Neural cell (in vitro differentiated cells): ENCODE data around the gene FOXQ1. TPM values are rescaled to one million over a fixed set of nuclear protein-coding genes. Genes with fewer than 3 reads are reported as not detected.

Experiments
- H2AFZ ChIP-seq: fragments of 200-600, 300-800 bp; sonication (generic), shearing (Covaris generic); 2 replicates; pipeline ENCODE4 v1.6.0; 2014; ENCODE audit warnings: low read depth, mild to moderate bottlenecking, antibody characterized with exemption, low read length, moderate library complexity
- H3F3A ChIP-seq: fragments of 200-600 bp; shearing (Covaris generic); 2 replicates; pipeline ENCODE4 v1.6.1; 2016; ENCODE audit warnings: mild to moderate bottlenecking, moderate library complexity, mixed read lengths, antibody characterized with exemption, low read length; ENCODE audit not compliant: insufficient read depth, poor library complexity, severe bottlenecking
- H3K27ac ChIP-seq: fragments of 200-600, 300-800 bp; sonication (generic), shearing (Covaris generic); 2 replicates; pipeline ENCODE4 v1.5.1; 2014; ENCODE audit warnings: mild to moderate bottlenecking, low read length, moderate library complexity
- H3K27me3 ChIP-seq: fragments of 300-800, 200-600 bp; sonication (generic), shearing (Covaris generic); 2 replicates; pipeline ENCODE4 v1.6.0; 2014; ENCODE audit warnings: mild to moderate bottlenecking, low read depth, low read length, moderate library complexity; ENCODE audit not compliant: insufficient read depth
- H3K36me3 ChIP-seq: fragments of 300-800, 200-600 bp; sonication (generic), shearing (Covaris generic); 2 replicates; pipeline ENCODE4 v1.5.1; 2014; ENCODE audit warnings: mild to moderate bottlenecking, antibody characterized with exemption, low read length, moderate library complexity; ENCODE audit not compliant: insufficient read depth
- H3K4me2 ChIP-seq: fragments of 300-800, 200-600 bp; sonication (generic), shearing (Covaris generic); 2 replicates; pipeline ENCODE4 v1.6.0; 2014; ENCODE audit warnings: mild to moderate bottlenecking, low read length
- H3K4me3 ChIP-seq: fragments of 300-800, 200-600 bp; sonication (generic), shearing (Covaris generic); 2 replicates; pipeline ENCODE4 v1.5.1; 2014; ENCODE audit warnings: mild to moderate bottlenecking, low read length, moderate library complexity
- H3K79me2 ChIP-seq: fragments of 200-600 bp; shearing (Covaris generic); replicated peaks from 2 replicates; pipeline ENCODE4 v1.6.0; 2014; ENCODE audit warnings: mild to moderate bottlenecking, low read length, moderate library complexity; ENCODE audit not compliant: insufficient read depth
- H3K9ac ChIP-seq: fragments of 300-800, 200-600 bp; sonication (generic), shearing (Covaris generic); 2 replicates; pipeline ENCODE4 v1.6.1; 2016; ENCODE audit warnings: mild to moderate bottlenecking, low read length, mixed read lengths
- H3K9me2 ChIP-seq: fragments of 200-600 bp; shearing (Covaris generic); 2 replicates; pipeline ENCODE4 v1.6.1; 2016; ENCODE audit warnings: mild to moderate bottlenecking, low read length, mixed read lengths; ENCODE audit not compliant: insufficient read depth
- H3K9me3 ChIP-seq: fragments of 200-600, 300-800 bp; sonication (generic), shearing (Covaris generic); 2 replicates; pipeline ENCODE4 v1.6.1; 2016; ENCODE audit warnings: mild to moderate bottlenecking, mixed run types, low read length, moderate library complexity, mixed read lengths
- H4K20me1 ChIP-seq: fragments of 200-600 bp; shearing (Covaris generic); 2 replicates; pipeline ENCODE4 v1.6.1; 2016; ENCODE audit warnings: mild to moderate bottlenecking, mixed run types; ENCODE audit not compliant: insufficient read depth
- CTCF ChIP-seq: fragments of 450-650 bp; IDR thresholded peaks from 2 replicates; pipeline ENCODE4 v1.5.1; 2014; ENCODE audit warnings: antibody characterized with exemption, mild to moderate bottlenecking, moderate library complexity; ENCODE audit not compliant: poor library complexity, severe bottlenecking
- EP300 ChIP-seq: fragments of 450-650 bp; conservative IDR thresholded peaks from 2 replicates; pipeline ENCODE4 v1.6.1; 2014; ENCODE audit warnings: antibody characterized with exemption, mild to moderate bottlenecking, moderate library complexity; ENCODE audit not compliant: poor library complexity, severe bottlenecking
- EZH2 ChIP-seq: fragments of 200-600, 300-800 bp; shearing (Covaris generic), sonication (generic); IDR thresholded peaks from 2 replicates; pipeline ENCODE4 v1.6.1; 2014; ENCODE audit warnings: antibody characterized with exemption, low read length, borderline replicate concordance, mild to moderate bottlenecking; ENCODE audit not compliant: insufficient read depth, poor library complexity, severe bottlenecking
- MXI1 ChIP-seq: fragments of 450-650 bp; conservative IDR thresholded peaks from 2 replicates; pipeline ENCODE4 v1.6.1; 2014; ENCODE audit warnings: antibody characterized with exemption, mild to moderate bottlenecking; ENCODE audit not compliant: poor library complexity, severe bottlenecking
- POLR2AphosphoS5 ChIP-seq: IDR thresholded peaks from 2 replicates; pipeline ENCODE4 v1.6.1; 2012
- RAD21 ChIP-seq: fragments of 450-650 bp; conservative IDR thresholded peaks from 2 replicates; pipeline ENCODE4 v1.6.1; 2014; ENCODE audit warnings: antibody characterized with exemption, mild to moderate bottlenecking, moderate library complexity
- REST ChIP-seq: IDR thresholded peaks from 2 replicates; pipeline ENCODE4 v1.6.1; 2012; ENCODE audit warnings: borderline replicate concordance
- SMC3 ChIP-seq: fragments of 450-650 bp; conservative IDR thresholded peaks from 2 replicates; pipeline ENCODE4 v1.6.1; 2014; ENCODE audit warnings: antibody characterized with exemption, mild to moderate bottlenecking, moderate library complexity; ENCODE audit not compliant: poor library complexity
- TAF1 ChIP-seq: IDR thresholded peaks from 2 replicates; pipeline ENCODE4 v1.6.1; 2012; ENCODE audit warnings: low read depth
- polyA plus RNA-seq: library from polyadenylated mRNA; depleted of rRNA; stranded (reverse); fragments of >200 nt; gene quantifications from 2 replicates; pipeline ENCODE4 v1.2.3, GENCODE V29; 2014

Gene FOXQ1
- polyA plus RNA-seq, 1 donor from 2014 or later = not detected

- H4K20me1 ChIP-seq = no peaks in the 10 kb centered on the region
- H2AFZ ChIP-seq = no peak overlapping the region
- H3K27me3 ChIP-seq = no peaks in the 10 kb centered on the region
- H3K79me2 ChIP-seq = no peaks in the 10 kb centered on the region
- H3F3A ChIP-seq = no peaks in the 10 kb centered on the region
- no peaks in the 10 kb centered on the region for H3K9me2 ChIP-seq
- no peaks in the 10 kb centered on the region for H3K9me3 ChIP-seq
- no peaks in the 10 kb centered on the region for H3K36me3 ChIP-seq
- H3K27ac ChIP-seq = no peak overlapping the region
- no peak overlapping the region for H3K9ac ChIP-seq
- no peak overlapping the region for H3K4me2 ChIP-seq
- no peak overlapping the region for H3K4me3 ChIP-seq
- TF ChIP-seq EP300 (no peak), CTCF (no peak), POLR2AphosphoS5 (no peak)
These were observed 47.1 kb upstream of the FOXQ1 start for GRCh38 chr6:1264619-1265445.

- Histone ChIP-seq H3K9ac (no peak overlapping the region), H3K4me3 (no peak overlapping the region), H3K79me2 (no peaks in the 10 kb centered on the region), H3K36me3 (no peaks in the 10 kb centered on the region), H3K27me3 (no peaks in the 10 kb centered on the region), H3K9me3 (no peaks in the 10 kb centered on the region), H4K20me1 (no peaks in the 10 kb centered on the region), H3K27ac (no peak overlapping the region), H3F3A (no peaks in the 10 kb centered on the region), H2AFZ (no peak overlapping the region), H3K9me2 (no peaks in the 10 kb centered on the region), H3K4me2 (no peak overlapping the region)
- no peak for TF ChIP-seq MXI1
These were observed 45.2 kb upstream of the FOXQ1 start for GRCh38 chr6:1266686-1267056.

GRCh38 chr6:1267057-1267732 is 44.7 kb upstream of the FOXQ1 start:
- Histone ChIP-seq H2AFZ (no peak overlapping the region), H3K36me3 (no peaks in the 10 kb centered on the region), H3K4me3 (no peak overlapping the region), H3K9me2 (no peaks in the 10 kb centered on the region), H3K27me3 (no peaks in the 10 kb centered on the region), H3K27ac (no peak overlapping the region), H3K4me2 (no peak overlapping the region), H3F3A (no peaks in the 10 kb centered on the region), H4K20me1 (no peaks in the 10 kb centered on the region), H3K9ac (no peak overlapping the region), H3K79me2 (no peaks in the 10 kb centered on the region), H3K9me3 (no peaks in the 10 kb centered on the region)
- no peak for TF ChIP-seq EZH2
- TF ChIP-seq TAF1 = no peak
- no peak for TF ChIP-seq REST
- TF ChIP-seq POLR2AphosphoS5 = no peak
- TF ChIP-seq SMC3 = no peak
- no peak for TF ChIP-seq RAD21
- no peak for TF ChIP-seq MXI1
- TF ChIP-seq EP300 = no peak
- TF ChIP-seq CTCF = no peak
